ENCODE results near the gene CHST4.
"Not testable (repeated sequence)": the region's sequence is repeated elsewhere in the genome, so short reads cannot be mapped to it uniquely, and the experiment has no call there.

CHST4 gene

GRCh38 chr16:71526111-71526631, at the start of gene CHST4:
TSS of gene CHST4 (plus strand) at chr16:71526426. CDS start at chr16:71536678, 10,252 bp downstream.
- no peak for DNase-seq (ENCODE audit: low spot score)

DNA sequence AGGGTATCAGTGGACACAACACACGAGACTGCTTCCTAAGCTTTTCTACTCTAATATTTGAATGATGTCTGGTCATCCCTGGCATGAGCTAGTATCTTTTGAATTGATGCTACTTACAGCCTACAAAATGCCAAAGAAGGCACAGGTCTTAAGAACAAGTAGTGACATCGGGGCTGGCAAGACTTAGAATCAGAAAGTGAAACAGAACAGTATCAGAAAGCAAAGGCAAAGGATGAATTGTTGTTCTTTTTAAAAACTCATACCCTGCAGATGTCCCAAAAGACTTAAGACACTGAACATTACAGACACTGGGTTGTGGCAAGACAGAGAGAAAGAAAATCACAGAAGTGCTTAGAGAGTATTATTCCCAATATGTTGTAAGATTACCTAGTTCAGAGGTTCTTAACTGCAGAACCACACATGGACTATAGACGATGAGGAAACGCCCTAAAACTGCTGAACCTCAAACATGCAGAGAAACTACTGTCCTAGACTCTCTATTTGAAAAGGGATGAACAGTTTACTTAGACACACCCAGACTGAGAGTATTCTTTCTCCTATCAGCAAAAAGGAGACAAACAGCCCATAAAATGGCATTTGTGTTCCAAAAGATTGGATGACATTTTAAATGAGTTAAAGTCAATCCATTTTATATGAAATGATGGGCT, 49.6 kb upstream of the CHST4 start:
- no peak for DNase-seq (ENCODE audit: low spot score)

DNA sequence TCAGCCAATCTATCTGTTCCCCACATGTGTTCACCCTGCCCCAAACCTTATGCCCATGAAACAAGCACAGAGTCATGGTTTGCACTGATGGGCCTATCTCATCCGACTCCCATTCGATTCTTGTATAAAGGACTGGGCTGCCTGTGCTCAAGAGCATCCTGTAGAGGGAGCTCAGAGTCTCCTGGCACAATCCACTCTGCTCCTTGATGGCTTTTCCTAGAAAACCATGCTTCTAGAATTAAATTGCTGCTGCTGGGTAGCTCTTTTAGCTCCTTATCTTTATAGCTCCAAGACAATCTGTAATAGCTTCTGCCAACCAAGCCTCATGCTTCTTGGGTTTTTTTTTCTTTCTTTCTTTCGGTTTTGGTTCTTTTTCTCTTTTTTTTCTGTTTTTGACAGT, 46.8 kb upstream of the CHST4 start:
- no peak for DNase-seq (ENCODE audit: low spot score)

DNA sequence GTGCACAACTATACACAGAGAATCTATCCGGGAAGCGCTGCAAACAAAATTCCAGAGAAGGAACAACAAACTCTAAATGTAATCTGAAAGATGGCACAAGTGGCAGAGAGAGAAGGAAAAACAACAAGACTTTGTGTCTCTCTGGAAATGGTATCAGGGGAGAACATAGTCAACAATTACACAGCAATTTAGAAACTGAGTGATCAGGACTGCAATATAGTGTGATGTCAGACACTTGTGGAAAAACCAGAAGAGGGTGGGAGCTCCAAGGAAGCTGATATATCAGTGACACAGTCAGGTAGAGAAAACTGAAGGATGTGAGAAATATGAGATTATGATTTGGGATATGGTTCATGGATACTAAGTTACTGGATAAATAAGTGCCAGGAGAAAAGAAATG, 45.3 kb upstream of the CHST4 start:
- no peak for DNase-seq (ENCODE audit: low spot score)

GRCh38 chr16:71482569-71482968, 43.7 kb upstream of the CHST4 start:
- DNase-seq (ENCODE audit: low spot score): no peak

- peak; percentile 88 for DNase-seq (ENCODE audit: low spot score)
Measured at GRCh38 chr16:71484006-71484893, 42.0 kb upstream of the CHST4 start.

DNA sequence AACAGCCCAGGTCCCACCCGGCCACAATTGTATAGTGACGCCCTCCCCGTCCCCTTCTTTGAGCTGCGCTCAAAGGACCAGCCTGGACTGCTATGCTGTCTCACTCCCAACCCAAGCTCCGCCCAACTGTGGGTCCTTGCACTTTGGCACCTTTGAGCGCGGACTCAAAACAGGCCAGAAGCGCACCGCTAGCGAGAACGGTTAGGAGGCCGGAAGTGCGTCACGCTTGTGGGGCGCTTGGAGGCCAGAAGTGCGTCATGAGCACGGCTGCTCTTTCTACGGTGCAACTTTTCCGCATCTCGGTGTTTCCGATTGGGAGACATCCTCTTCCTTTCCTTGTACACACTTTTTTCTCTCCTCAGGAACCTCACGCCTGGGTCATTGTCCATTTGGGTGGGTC, 37.1 kb upstream of the CHST4 start, which contains the start of gene ZNF19:
ZNF19 (minus strand) TSS at position 203 of the 400 bp plus-strand sequence. CDS start 7,210 bp downstream, outside the sequence.
- DNase-seq (ENCODE audit: low spot score): no peak

DNA sequence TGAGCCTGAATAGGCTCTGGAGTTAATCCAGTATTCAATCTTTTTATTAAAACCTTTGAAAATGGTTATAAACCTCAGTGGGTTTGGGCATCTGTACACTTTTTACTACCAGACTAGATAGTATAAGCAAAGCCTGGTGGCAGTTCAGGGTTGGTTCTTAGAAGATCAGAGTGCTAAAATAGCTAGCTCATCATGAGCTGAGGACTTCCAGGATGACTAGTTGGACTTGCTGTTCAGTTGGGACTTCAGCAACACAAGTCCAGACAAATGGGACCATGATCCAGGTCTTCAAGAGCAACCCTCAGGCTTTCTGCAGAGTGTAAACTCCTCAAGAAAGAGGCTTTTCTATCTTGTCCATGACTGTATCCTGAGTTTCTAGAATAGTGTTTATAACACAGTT, 35.9 kb upstream of the CHST4 start:
- DNase-seq (ENCODE audit: low spot score): no peak

GRCh38 chr16:71491054-71491453, 35.2 kb upstream of the CHST4 start:
- no peak for DNase-seq (ENCODE audit: low spot score)

GRCh38 chr16:71492786-71493185, 33.4 kb upstream of the CHST4 start:
- DNase-seq (ENCODE audit: low spot score): no peak

- no peak for DNase-seq (ENCODE audit: low spot score)
Measured at GRCh38 chr16:71493213-71493612, 33.0 kb upstream of the CHST4 start.

GRCh38 chr16:71498031-71498430, 28.2 kb upstream of the CHST4 start:
- DNase-seq (ENCODE audit: low spot score): no peak

DNA sequence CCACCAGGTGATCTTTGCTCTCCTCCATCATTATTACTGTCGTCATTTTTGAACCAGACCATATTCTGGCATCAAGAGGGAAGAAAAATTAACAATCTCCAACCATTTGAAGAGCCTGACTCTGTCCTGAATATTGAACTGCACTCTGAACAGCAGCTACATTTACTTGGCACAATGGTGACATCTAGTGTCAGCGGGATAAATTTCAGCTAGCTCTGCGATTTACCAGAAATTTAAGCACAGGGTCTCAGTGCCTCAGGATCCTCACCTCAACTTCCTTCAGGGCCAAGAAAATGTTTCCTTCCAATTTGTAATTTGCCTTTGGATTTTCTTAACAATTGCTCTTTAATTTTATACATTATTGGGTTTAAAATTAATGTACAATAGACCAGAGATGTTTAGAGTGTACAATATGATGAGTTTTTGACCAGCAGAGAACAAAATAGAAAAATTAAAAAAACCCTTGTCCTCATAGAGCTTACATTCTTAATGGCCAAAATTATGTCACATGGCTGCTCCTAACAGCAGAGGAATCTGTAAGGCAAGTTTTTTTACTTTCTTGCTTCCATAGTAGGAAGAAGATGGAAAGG, 26.4 kb upstream of the CHST4 start:
- peak; percentile 66 for DNase-seq (ENCODE audit: low spot score)

DNA sequence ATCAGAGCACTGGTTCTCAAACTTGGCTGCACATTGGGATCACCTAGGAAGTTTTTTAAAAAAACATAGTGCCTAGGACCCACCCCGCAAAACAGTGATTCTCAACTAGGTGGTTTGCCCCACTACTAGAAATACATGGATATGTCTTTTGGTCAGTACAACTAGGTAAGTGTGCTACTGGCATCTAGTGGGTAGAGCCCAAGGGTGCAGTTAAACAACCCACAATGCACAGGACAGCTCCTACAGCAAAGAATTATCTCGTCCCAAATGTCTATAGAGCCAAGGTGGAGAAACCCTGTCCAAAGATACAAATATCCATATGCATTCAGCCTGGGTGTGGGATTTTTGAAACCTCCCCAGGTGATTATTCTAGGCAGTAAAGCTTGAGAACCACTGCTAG, 25.3 kb upstream of the CHST4 start:
- DNase-seq (ENCODE audit: low spot score): no peak

- no peak for DNase-seq (ENCODE audit: low spot score)
Measured at GRCh38 chr16:71501547-71501946, 24.7 kb upstream of the CHST4 start.

DNA sequence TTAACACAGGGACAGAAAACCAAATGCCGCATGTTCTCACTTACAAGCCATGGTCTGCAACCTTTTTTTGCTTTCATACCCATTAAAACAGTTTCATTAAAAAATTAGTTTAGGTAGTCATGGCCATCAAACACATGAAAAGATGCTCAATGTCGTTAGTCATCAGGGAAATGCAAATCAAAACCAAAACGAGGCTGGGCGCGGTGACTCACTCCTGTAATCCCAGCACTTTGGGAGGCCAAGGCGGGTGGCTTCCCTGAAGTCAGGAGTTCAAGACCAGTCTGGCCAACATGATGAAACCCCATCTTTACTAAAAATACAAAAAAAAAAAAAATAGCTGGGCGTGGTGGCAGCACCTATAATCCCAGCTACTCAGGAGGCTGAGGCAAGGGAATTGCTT, 22.2 kb upstream of the CHST4 start:
- not testable (repeated sequence) for DNase-seq (ENCODE audit: low spot score)

DNA sequence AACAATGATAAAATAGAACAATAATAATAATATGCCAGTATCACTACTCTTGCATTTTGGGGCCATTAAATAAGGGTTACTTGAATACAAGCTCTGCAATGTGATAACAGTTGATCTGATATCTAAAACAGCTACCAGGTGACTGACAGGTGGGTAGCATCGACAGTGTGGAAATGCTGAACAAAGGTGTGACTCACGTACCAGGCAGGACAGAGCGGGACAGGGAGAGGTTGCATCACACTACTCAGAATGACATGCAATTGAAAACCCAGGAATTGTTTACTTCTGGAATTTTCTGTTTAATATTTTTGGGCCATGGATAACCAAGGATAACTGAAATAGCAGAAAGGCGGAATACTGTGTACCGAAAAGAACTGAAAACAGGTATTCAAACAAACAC, 21.3 kb upstream of the CHST4 start:
- DNase-seq (ENCODE audit: low spot score): no peak

GRCh38 chr16:71507061-71507460, 19.2 kb upstream of the CHST4 start:
- no peak for DNase-seq (ENCODE audit: low spot score)

DNA sequence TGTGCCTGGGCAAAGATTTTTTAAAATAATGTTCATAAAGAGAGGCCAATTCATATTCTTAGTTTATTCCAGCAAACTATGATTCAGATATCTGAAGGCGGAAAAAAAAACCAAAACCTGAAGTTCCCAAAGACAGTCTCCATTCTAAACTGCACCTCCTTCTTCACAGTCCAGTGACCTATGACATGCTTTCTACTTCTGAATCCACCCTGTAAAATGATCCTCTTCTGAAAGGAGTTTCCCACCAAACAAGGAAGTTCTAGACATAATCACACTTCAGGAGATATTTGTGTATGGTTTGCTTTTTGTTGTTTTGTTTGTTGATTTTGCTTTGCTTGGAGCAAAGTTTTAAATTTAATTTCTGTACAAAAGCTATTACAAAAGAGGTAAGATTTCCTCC, 12.9 kb upstream of the CHST4 start:
- DNase-seq (ENCODE audit: low spot score): no peak

DNA sequence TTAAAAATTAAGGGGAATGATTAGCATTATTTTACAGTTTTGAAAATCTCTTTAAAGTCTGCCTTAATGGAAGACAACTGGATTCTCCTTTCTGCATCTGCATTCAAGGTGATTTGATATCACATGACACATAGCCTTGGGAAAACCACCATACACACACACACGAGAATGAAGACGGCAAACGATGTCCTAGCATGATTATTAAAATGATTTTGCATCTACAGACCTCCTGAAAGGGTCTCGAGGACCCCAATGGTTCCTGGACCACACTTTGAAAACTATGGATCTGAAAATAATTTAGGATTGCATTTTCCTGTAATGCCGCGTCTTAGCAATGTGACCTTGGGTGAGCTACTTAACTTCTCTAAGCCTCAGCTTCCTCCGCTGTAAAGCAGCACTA, 11.8 kb upstream of the CHST4 start:
- no peak for DNase-seq (ENCODE audit: low spot score)

DNA sequence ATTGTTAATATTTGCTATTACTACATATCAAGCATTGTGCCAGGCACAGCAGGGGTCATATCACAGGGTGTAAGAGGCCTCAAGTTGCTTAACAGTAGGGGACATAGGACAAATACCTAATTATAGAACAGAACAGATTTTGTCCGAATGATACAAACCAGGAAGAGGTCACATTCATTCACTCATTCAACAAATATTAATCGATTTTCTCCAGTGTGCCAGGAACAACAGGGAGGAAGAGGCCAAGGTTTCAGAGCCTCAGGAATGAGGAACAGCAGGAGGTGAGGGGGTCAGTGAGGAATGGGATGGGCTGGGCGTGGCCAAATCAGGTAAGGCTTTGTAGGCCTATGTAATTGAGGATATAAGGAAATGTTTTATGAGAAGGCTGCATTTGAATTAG, 11.2 kb upstream of the CHST4 start:
- DNase-seq (ENCODE audit: low spot score): no peak

- DNase-seq (ENCODE audit: low spot score): no peak
Measured at GRCh38 chr16:71520550-71520949, 5.7 kb upstream of the CHST4 start.
